PC-3 (cell line): Measurements from ENCODE around the gene ADGRG6.

Experiments
- EZH2 ChIP-seq: fragments of 300-600 bp; sonication (generic); IDR thresholded peaks from one replicate; pipeline ENCODE4 v1.6.1; 2017; ENCODE audit warnings: antibody characterized with exemption, mild to moderate bottlenecking, low read length; ENCODE audit not compliant: unreplicated experiment
- TF ChIP-seq, protein P1 (sequence below): fragments of 300-600 bp; sonication (generic); conservative IDR thresholded peaks from 2 replicates; pipeline ENCODE4 v1.5.1; 2017; ENCODE audit warnings: antibody characterized with exemption, low read depth, mild to moderate bottlenecking, low read length

DNA sequence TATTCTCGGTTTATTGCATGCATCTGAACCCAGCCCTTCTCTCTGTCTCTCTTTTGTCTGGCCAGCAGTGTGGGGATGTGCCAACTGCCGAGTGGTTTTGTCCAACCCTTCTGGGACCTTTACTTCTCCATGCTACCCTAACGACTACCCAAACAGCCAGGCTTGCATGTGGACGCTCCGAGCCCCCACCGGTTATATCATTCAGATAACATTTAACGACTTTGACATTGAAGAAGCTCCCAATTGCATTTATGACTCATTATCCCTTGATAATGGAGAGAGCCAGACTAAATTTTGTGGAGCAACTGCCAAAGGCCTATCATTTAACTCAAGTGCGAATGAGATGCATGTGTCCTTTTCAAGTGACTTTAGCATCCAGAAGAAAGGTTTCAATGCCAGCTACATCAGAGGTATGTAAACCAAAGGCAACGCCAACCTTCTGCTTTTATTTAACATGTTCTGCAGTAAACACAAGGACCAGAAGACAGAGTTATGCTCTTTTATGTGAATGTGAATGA is 65.8 kb downstream of the ADGRG6 start:
- TF ChIP-seq, protein P1, sequence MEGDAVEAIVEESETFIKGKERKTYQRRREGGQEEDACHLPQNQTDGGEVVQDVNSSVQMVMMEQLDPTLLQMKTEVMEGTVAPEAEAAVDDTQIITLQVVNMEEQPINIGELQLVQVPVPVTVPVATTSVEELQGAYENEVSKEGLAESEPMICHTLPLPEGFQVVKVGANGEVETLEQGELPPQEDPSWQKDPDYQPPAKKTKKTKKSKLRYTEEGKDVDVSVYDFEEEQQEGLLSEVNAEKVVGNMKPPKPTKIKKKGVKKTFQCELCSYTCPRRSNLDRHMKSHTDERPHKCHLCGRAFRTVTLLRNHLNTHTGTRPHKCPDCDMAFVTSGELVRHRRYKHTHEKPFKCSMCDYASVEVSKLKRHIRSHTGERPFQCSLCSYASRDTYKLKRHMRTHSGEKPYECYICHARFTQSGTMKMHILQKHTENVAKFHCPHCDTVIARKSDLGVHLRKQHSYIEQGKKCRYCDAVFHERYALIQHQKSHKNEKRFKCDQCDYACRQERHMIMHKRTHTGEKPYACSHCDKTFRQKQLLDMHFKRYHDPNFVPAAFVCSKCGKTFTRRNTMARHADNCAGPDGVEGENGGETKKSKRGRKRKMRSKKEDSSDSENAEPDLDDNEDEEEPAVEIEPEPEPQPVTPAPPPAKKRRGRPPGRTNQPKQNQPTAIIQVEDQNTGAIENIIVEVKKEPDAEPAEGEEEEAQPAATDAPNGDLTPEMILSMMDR, result no peak
- TF ChIP-seq EZH2, result no peak
